HCT116 (cell line): ENCODE results near the gene LYRM9. TPM values are rescaled to one million over a fixed set of nuclear protein-coding genes. Genes with fewer than 3 reads are reported as not detected.

Source experiments
- ATAC-seq: fragments of 200-7000 bp; cut with Tn5 transposase; 2 replicates; pipeline ENCODE4 v1.9.1; 2020; ENCODE audit warnings: mild to moderate bottlenecking, moderate library complexity
- BruUV-seq: library from RNA; stranded (reverse); fragments of 400-500 nt; replicated peaks from 2 replicates; lab custom pipeline; 2021; lab: Mats Ljungman, UMichigan
- CTCF ChIA-PET: fragments of 300-600 bp; sonication (Branson Sonifier 250); formaldehyde crosslinking; loops from one replicate; lab custom pipeline; 2021; ENCODE audit warnings: antibody characterized with exemption; lab: Charles Lee
- POLR2A ChIA-PET: fragments of 300-600, 350-600 bp; sonication (Branson Sonifier 250); formaldehyde crosslinking; loops from one replicate; lab custom pipeline; 2021; ENCODE audit warnings: antibody characterized with exemption; lab: Charles Lee
- RAD21 ChIA-PET, 2 experiments: fragments of 300-600 bp; sonication (Branson Sonifier 250); formaldehyde crosslinking; loops; one replicate each; lab custom pipeline; 2023; ENCODE audit warnings: low total read pairs in 2 of 2; ENCODE audit not compliant: uncharacterized antibody in 2 of 2, unreplicated experiment in 2 of 2, low non-redundant PET in 1 of 2; lab: Charles Lee
- DNase-seq: peaks from one replicate; pipeline ENCODE4 v3.0.0-alpha.2; 2010; ENCODE audit warnings: low read depth, low spot score
- H2AFZ ChIP-seq: fragments of 200-600 bp; shearing (Covaris generic), sonication (generic); 2 replicates; pipeline ENCODE4 v1.6.1; 2017; ENCODE audit warnings: low read depth, mixed run types, mixed read lengths, antibody characterized with exemption, low read length; ENCODE audit not compliant: poor library complexity, severe bottlenecking
- H3K27ac ChIP-seq: 2 replicates; pipeline ENCODE4 v1.5.1; 2012; ENCODE audit warnings: low read depth, low read length
- H3K27me3 ChIP-seq: fragments of 200-600 bp; sonication (generic); 2 replicates; pipeline ENCODE4 v1.6.1; 2016; ENCODE audit warnings: mixed run types, low read length, mixed read lengths; ENCODE audit not compliant: insufficient read depth
- H3K36me3 ChIP-seq, 2 experiments: fragments of 200-500 bp in 1 of 2; fragments of 200-600 bp in 1 of 2; sonication (Bioruptor generic) in 1 of 2; sonication (generic) in 1 of 2; 2 replicates each; pipeline versions ENCODE4 v1.5.1 to v1.6.1; 2014 to 2016; ENCODE audit warnings: low read length in 2 of 2, inconsistent platforms in 1 of 2, mixed read lengths in 1 of 2, mixed run types in 1 of 2; ENCODE audit not compliant: insufficient read depth in 2 of 2, control insufficient read depth in 1 of 2
- H3K4me1 ChIP-seq, 2 experiments: fragments of 200-600 bp in 1 of 2; sonication (generic) in 1 of 2; 2 replicates each; pipeline versions ENCODE4 v1.5.1 to v1.6.1; 2012 to 2017; ENCODE audit warnings: low read length in 2 of 2, inconsistent platforms in 1 of 2, mild to moderate bottlenecking in 1 of 2, mixed read lengths in 1 of 2, mixed run types in 1 of 2, moderate library complexity in 1 of 2; ENCODE audit not compliant: insufficient read depth in 2 of 2, control insufficient read depth in 1 of 2
- H3K4me2 ChIP-seq: fragments of 200-600 bp; sonication (generic); 2 replicates; pipeline ENCODE4 v1.6.1; 2017; ENCODE audit warnings: mixed run types, low read length, mixed read lengths
- H3K4me3 ChIP-seq, 2 experiments: fragments of 200-600 bp in 1 of 2; sonication (generic) in 1 of 2; replicated peaks in 1 of 2; 2 replicates each; pipeline ENCODE4 v1.5.1; 2011 to 2016; ENCODE audit warnings: low read length in 2 of 2, control low read depth in 1 of 2, low read depth in 1 of 2, mild to moderate bottlenecking in 1 of 2, mixed read lengths in 1 of 2, mixed run types in 1 of 2
- H3K79me2 ChIP-seq: fragments of 200-600 bp; sonication (generic); 2 replicates; pipeline ENCODE4 v1.6.1; 2017; ENCODE audit warnings: mild to moderate bottlenecking, mixed run types, low read length, moderate library complexity, mixed read lengths; ENCODE audit not compliant: insufficient read depth
- H3K9ac ChIP-seq: fragments of 200-600 bp; sonication (generic); 2 replicates; pipeline ENCODE4 v1.6.1; 2016; ENCODE audit warnings: low read length, mixed read lengths
- H3K9me2 ChIP-seq: fragments of 200-600 bp; sonication (generic), shearing (Covaris generic); 2 replicates; pipeline ENCODE4 v1.6.1; 2017; ENCODE audit warnings: mixed run types, mild to moderate bottlenecking, moderate library complexity; ENCODE audit not compliant: insufficient read depth
- H3K9me3 ChIP-seq, 2 experiments: fragments of 200-500 bp in 1 of 2; fragments of 200-600 bp in 1 of 2; sonication (Bioruptor generic) in 1 of 2; sonication (generic) in 1 of 2; 2 replicates each; pipeline ENCODE4 v1.6.1; 2014 to 2017; ENCODE audit warnings: low read length in 2 of 2, mixed read lengths in 2 of 2, inconsistent platforms in 1 of 2, low read depth in 1 of 2, mild to moderate bottlenecking in 1 of 2, mixed run types in 1 of 2, moderate library complexity in 1 of 2; ENCODE audit not compliant: control insufficient read depth in 1 of 2, insufficient read depth in 1 of 2
- H4K20me1 ChIP-seq: fragments of 200-600 bp; sonication (generic), shearing (Covaris generic); 2 replicates; pipeline ENCODE4 v1.6.1; 2017; ENCODE audit warnings: mixed run types, mild to moderate bottlenecking, moderate library complexity; ENCODE audit not compliant: insufficient read depth
- CBX3 ChIP-seq: IDR thresholded peaks from 2 replicates; pipeline ENCODE4 v1.6.1; 2012; ENCODE audit warnings: low read depth
- EGR1 ChIP-seq: IDR thresholded peaks from 2 replicates; pipeline ENCODE4 v1.6.1; 2012; ENCODE audit warnings: low read depth
- ELF1 ChIP-seq: IDR thresholded peaks from 2 replicates; pipeline ENCODE4 v1.6.1; 2012; ENCODE audit warnings: low read depth, borderline replicate concordance
- MAX ChIP-seq: IDR thresholded peaks from 2 replicates; pipeline ENCODE4 v1.6.1; 2012
- POLR2A ChIP-seq: IDR thresholded peaks from 2 replicates; pipeline ENCODE4 v1.7.0; 2011; ENCODE audit warnings: borderline replicate concordance; ENCODE audit not compliant: insufficient read depth, insufficient read length; ENCODE audit errors: extremely low read depth
- SRF ChIP-seq: IDR thresholded peaks from 2 replicates; pipeline ENCODE4 v1.6.1; 2012; ENCODE audit warnings: low read depth
- TCF7L2 ChIP-seq: IDR thresholded peaks from 2 replicates; pipeline ENCODE4 v1.7.0; 2011; ENCODE audit warnings: borderline replicate concordance, inconsistent platforms; ENCODE audit not compliant: insufficient read depth, insufficient read length; ENCODE audit errors: extremely low read depth
- YY1 ChIP-seq: IDR thresholded peaks from 2 replicates; pipeline ENCODE4 v1.6.1; 2011; ENCODE audit warnings: low read length, low read depth, moderate library complexity, mild to moderate bottlenecking; ENCODE audit not compliant: insufficient replicate concordance; ENCODE audit errors: extremely low read depth
- ZNF274 ChIP-seq: fragments of 200-500 bp; sonication (Bioruptor generic); IDR thresholded peaks from 2 replicates; pipeline ENCODE4 v1.6.1; 2014; ENCODE audit warnings: mild to moderate bottlenecking, low read depth, low read length, inconsistent platforms
- intact Hi-C: fragments of 100-400 bp; cut with micrococcal nuclease; formaldehyde crosslinking; loops from 2 replicates; pipeline ENCODE4 v1.10.0; 2022
- total RNA-seq: library from RNA; stranded (reverse); gene quantifications from one replicate; pipeline ENCODE4 v1.2.1, GENCODE V29; 2021; ENCODE audit not compliant: unreplicated experiment

Gene LYRM9
- total RNA-seq, 1 experiment from 2014 or later: 4.8 TPM

GRCh38 chr17:27872776-27873175, 20.4 kb downstream of the LYRM9 start:
- TF ChIP-seq POLR2A (no peak), SRF (no peak)
- Histone ChIP-seq H3K27ac (no peak overlapping the region), H3K4me1 (no peaks in the 10 kb centered on the region), H3K79me2 (no peaks in the 10 kb centered on the region), H3K4me2 (no peak overlapping the region), H3K27me3 (no peaks in the 10 kb centered on the region), H2AFZ (no peak overlapping the region), H3K9me3 (no peaks in the 10 kb centered on the region), H3K36me3 (no peaks in the 10 kb centered on the region), H3K4me3 (no peak overlapping the region), H3K9ac (no peak overlapping the region), H3K9me2 (no peaks in the 10 kb centered on the region), H4K20me1 (no peaks in the 10 kb centered on the region)
- ATAC-seq: no peak
- ChIA-PET RAD21 (no interaction called here), POLR2A (no interaction called here), CTCF (no interaction called here)
- DNase-seq: no peak
- no TSS peak for BruUV-seq
- intact Hi-C loops: no loop called here

GRCh38 chr17:27871407-27871806, 21.8 kb downstream of the LYRM9 start:
- RAD21 ChIA-PET: no interaction called here
- Histone ChIP-seq H3K4me2 (no peak overlapping the region), H3K27ac (no peak overlapping the region), H3K27me3 (no peaks in the 10 kb centered on the region), H2AFZ (no peak overlapping the region), H3K79me2 (no peaks in the 10 kb centered on the region), H3K9me2 (no peaks in the 10 kb centered on the region), H4K20me1 (no peaks in the 10 kb centered on the region), H3K36me3 (no peaks in the 10 kb centered on the region), H3K9ac (no peak overlapping the region), H3K4me3 (no peak overlapping the region), H3K4me1 (no peaks in the 10 kb centered on the region), H3K9me3 (no peaks in the 10 kb centered on the region)
- POLR2A ChIA-PET: no interaction called here
- DNase-seq (no peak), ATAC-seq (no peak)
- TF ChIP-seq TCF7L2 (no peak), ELF1 (no peak), MAX (no peak), YY1 (no peak), ZNF274 (no peak), EGR1 (no peak), POLR2A (no peak), CBX3 (no peak)
- CTCF ChIA-PET: interaction anchor here (1.3 to 1.5 kb wide), 2 partner anchors 21 to 66 kb away, joined by 4 read pairs; no protein-coding TSS in a partner anchor
- intact Hi-C loops: no loop called here
- no TSS peak for BruUV-seq
